PC-3 (cell line): Measurements from ENCODE around the gene SLC2A9. TPM values are rescaled to one million over a fixed set of nuclear protein-coding genes. Genes with fewer than 3 reads are reported as not detected.

Experiments
- ATAC-seq: fragments of 200-7000 bp; cut with Tn5 transposase; 2 replicates; pipeline ENCODE4 v1.9.1; 2020; ENCODE audit warnings: mild to moderate bottlenecking, moderate library complexity
- BruUV-seq: library from RNA; stranded (reverse); fragments of 400-500 nt; replicated peaks from 2 replicates; lab custom pipeline; 2021; lab: Mats Ljungman, UMichigan
- CTCF ChIA-PET: fragments of 300-600 bp; sonication (Branson Sonifier 250); formaldehyde crosslinking; loops from one replicate; lab custom pipeline; 2022; ENCODE audit warnings: antibody characterized with exemption; lab: Charles Lee
- POLR2A ChIA-PET: fragments of 300-600 bp; sonication (Branson Sonifier 250); formaldehyde crosslinking; loops from one replicate; lab custom pipeline; 2022; ENCODE audit warnings: antibody characterized with exemption; ENCODE audit not compliant: unreplicated experiment; lab: Charles Lee
- DNase-seq: peaks from one replicate; pipeline ENCODE4 v3.0.0-alpha.2; 2015
- H2AFZ ChIP-seq: fragments of 300-600 bp; sonication (generic); 2 replicates; pipeline ENCODE4 v1.6.0; 2016; ENCODE audit warnings: antibody characterized with exemption, low read length
- H3F3A ChIP-seq: fragments of 300-600 bp; sonication (generic); one replicate; pipeline ENCODE4 v1.6.0; 2017; ENCODE audit warnings: antibody characterized with exemption, low read length, control low read depth, mild to moderate bottlenecking; ENCODE audit not compliant: unreplicated experiment
- H3K27ac ChIP-seq: fragments of 300-600 bp; sonication (generic); 2 replicates; pipeline ENCODE4 v1.5.1; 2016; ENCODE audit warnings: mild to moderate bottlenecking, low read length
- H3K27me3 ChIP-seq: fragments of 300-600 bp; sonication (generic); 2 replicates; pipeline ENCODE4 v1.6.1; 2016; ENCODE audit warnings: low read length, mixed read lengths
- H3K36me3 ChIP-seq: fragments of 300-600 bp; sonication (generic); 2 replicates; pipeline ENCODE4 v1.6.1; 2016; ENCODE audit warnings: low read depth, mixed run types, low read length, mixed read lengths
- H3K4me1 ChIP-seq: fragments of 300-600 bp; sonication (generic); 2 replicates; pipeline ENCODE4 v1.5.1; 2016; ENCODE audit warnings: low read length; ENCODE audit not compliant: insufficient read depth
- H3K4me2 ChIP-seq: fragments of 300-600 bp; sonication (generic); 2 replicates; pipeline ENCODE4 v1.6.0; 2016; ENCODE audit warnings: low read length
- H3K4me3 ChIP-seq: fragments of 300-600 bp; sonication (generic); 2 replicates; pipeline ENCODE4 v1.5.1; 2016; ENCODE audit warnings: mild to moderate bottlenecking, low read length, mixed read lengths
- H3K79me2 ChIP-seq: fragments of 300-600 bp; sonication (generic); 2 replicates; pipeline ENCODE4 v1.6.1; 2017; ENCODE audit warnings: low read length, mixed read lengths
- H3K9ac ChIP-seq: fragments of 300-600 bp; sonication (generic); 2 replicates; pipeline ENCODE4 v1.6.0; 2016; ENCODE audit warnings: mild to moderate bottlenecking, low read length
- H3K9me2 ChIP-seq: fragments of 300-600 bp; sonication (generic); replicated peaks from 2 replicates; pipeline ENCODE4 v1.6.1; 2016; ENCODE audit warnings: mixed run types, low read length, mixed read lengths
- H3K9me3 ChIP-seq: fragments of 300-600 bp; sonication (generic); 2 replicates; pipeline ENCODE4 v1.6.1; 2016; ENCODE audit warnings: low read length, mixed read lengths
- H4K20me1 ChIP-seq: fragments of 300-600 bp; sonication (generic); 2 replicates; pipeline ENCODE4 v1.6.1; 2016; ENCODE audit warnings: low read length, mixed read lengths
- CTCF ChIP-seq: fragments of 300-600 bp; sonication (generic); conservative IDR thresholded peaks from 2 replicates; pipeline ENCODE4 v1.5.1; 2017; ENCODE audit warnings: antibody characterized with exemption, low read depth, mild to moderate bottlenecking, low read length
- EZH2 ChIP-seq: fragments of 300-600 bp; sonication (generic); IDR thresholded peaks from one replicate; pipeline ENCODE4 v1.6.1; 2017; ENCODE audit warnings: antibody characterized with exemption, mild to moderate bottlenecking, low read length; ENCODE audit not compliant: unreplicated experiment
- EZH2phosphoT487 ChIP-seq: fragments of 300-600 bp; sonication (generic); IDR thresholded peaks from 2 replicates; pipeline ENCODE4 v1.6.1; 2018; ENCODE audit warnings: mild to moderate bottlenecking, antibody characterized with exemption, low read length, borderline replicate concordance
- intact Hi-C: fragments of 100-400 bp; cut with micrococcal nuclease; formaldehyde crosslinking; loops from 2 replicates; pipeline ENCODE4 v1.9.0; 2023
- total RNA-seq: library from RNA; depleted of rRNA; stranded (reverse); fragments of >200 nt; gene quantifications from 2 replicates; pipeline ENCODE4 v1.2.3, GENCODE V29; 2014

Gene SLC2A9
- total RNA-seq, 1 experiment from 2014 or later = 0.11 TPM

GRCh38 chr4:10007793-10008608, 13.3 kb downstream of the SLC2A9 start:
- Histone ChIP-seq H3F3A (peaks cover 10% of the 10 kb centered on the region), H3K4me3 (peak overlapping the region; percentile 49), H4K20me1 (no peaks in the 10 kb centered on the region), H3K36me3 (no peaks in the 10 kb centered on the region), H2AFZ (no peak overlapping the region), H3K79me2 (no peaks in the 10 kb centered on the region), H3K9me3 (no peaks in the 10 kb centered on the region), H3K9me2 (no peaks in the 10 kb centered on the region), H3K4me2 (peak overlapping the region; percentile 72), H3K9ac (peak overlapping the region; percentile 87), H3K27me3 (no peaks in the 10 kb centered on the region), H3K4me1 (peaks cover 43% of the 10 kb centered on the region), H3K27ac (peak overlapping the region; percentile 100)
- CTCF ChIA-PET = no interaction called here
- no TSS peak for BruUV-seq
- TF ChIP-seq EZH2phosphoT487 (no peak), CTCF (no peak), EZH2 (no peak)
- POLR2A ChIA-PET = interaction anchor here (0.7 to 0.8 kb wide), 2 partner anchors 101 to 109 kb away, joined by 4 read pairs; partner anchors contain the start of gene WDR1
- peak; percentile 78 for DNase-seq
- peak; percentile 46 for ATAC-seq
- intact Hi-C loops = loop anchor here (2.0 to 5.0 kb wide), 2 partner anchors 66 to 109 kb away; partner anchors contain the start of gene WDR1

DNA sequence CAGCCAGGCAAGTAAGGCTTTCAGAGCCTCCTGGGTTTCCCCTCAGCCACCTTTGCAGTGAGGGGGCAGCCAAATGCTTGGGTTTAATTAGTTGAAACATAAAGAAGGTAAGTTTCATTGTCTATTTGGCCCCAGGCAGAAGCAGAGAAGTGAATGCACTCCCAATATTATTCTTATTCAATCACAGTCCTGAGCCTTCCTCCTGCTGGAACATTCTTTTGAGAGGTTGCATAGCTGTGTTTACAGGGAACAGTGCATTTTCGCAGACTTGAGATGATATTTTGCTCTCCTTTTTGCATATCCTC, 13.9 kb downstream of the SLC2A9 start:
- Histone ChIP-seq H3K9me2 (no peaks in the 10 kb centered on the region), H3K4me2 (peak overlapping the region; percentile 72), H3K27me3 (no peaks in the 10 kb centered on the region), H4K20me1 (no peaks in the 10 kb centered on the region), H3K27ac (peak overlapping the region; percentile 100), H3F3A (peaks cover 10% of the 10 kb centered on the region), H2AFZ (no peak overlapping the region), H3K4me1 (peaks cover 43% of the 10 kb centered on the region), H3K36me3 (no peaks in the 10 kb centered on the region), H3K79me2 (no peaks in the 10 kb centered on the region), H3K9ac (peak overlapping the region; percentile 87), H3K4me3 (peak overlapping the region; percentile 49), H3K9me3 (no peaks in the 10 kb centered on the region)
- intact Hi-C loops = loop anchor here (2.0 to 5.0 kb wide), 2 partner anchors 65 to 109 kb away; partner anchors contain the start of gene WDR1
- ATAC-seq (no peak), DNase-seq (no peak)
- ChIA-PET CTCF (interaction anchor here (1.2 to 1.6 kb wide), 2 partner anchors 8 to 63 kb away, joined by 3 to 9 read pairs; no protein-coding TSS in a partner anchor), POLR2A (interaction anchor here (0.7 to 0.8 kb wide), 2 partner anchors 102 to 109 kb away, joined by 4 read pairs; partner anchors contain the start of gene WDR1)
- TF ChIP-seq EZH2 = no peak
- TF ChIP-seq CTCF = no peak
- TF ChIP-seq EZH2phosphoT487 = no peak
- no TSS peak for BruUV-seq
